ENCODE data around the gene BICDL2. TPM values are rescaled to one million over a fixed set of nuclear protein-coding genes. Genes with fewer than 3 reads are reported as not detected.

The BICDL2 gene
- total and polyA plus RNA-seq, 5 experiments from 2014 or later: not detected

DNA sequence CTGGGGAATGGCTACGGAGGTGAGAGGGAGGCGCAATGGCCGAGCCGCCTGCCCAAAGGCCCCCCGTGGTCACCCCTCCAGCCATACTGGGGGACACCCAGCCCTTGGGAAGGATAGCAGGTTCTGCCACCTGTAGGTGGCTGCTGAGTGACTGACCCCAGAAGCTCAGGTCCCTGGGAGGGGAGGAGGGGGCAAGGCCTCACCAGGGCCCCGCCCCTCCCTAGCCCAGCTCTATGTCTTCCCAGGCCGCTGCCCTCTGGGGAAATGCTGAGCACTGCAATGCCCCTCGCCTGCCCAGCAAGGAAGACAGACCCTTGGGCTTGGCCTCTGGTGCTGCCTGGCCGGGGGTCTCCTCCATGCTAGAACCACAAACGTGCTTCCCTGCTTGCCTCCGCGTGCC, 35.4 kb downstream of the BICDL2 start:
- Mint-ChIP-seq H3K27ac (no peak overlapping the region), H3K9me3 (no peaks in the 10 kb centered on the region), H3K4me3 (no peak overlapping the region), H3K27me3 (peaks cover 0 to 17% (median 1%) of the 10 kb centered on the region in 5 donors), H3K4me1 (peaks cover 1 to 9% (median 5%) of the 10 kb centered on the region in 4 donors), H3K36me3 (no peaks in the 10 kb centered on the region)
- ATAC-seq (no peak), DNase-seq (no peak)
- POLR2A ChIA-PET: interaction anchor here (1.3 kb wide), 1 partner anchor 128 kb away, joined by 3 read pairs; no protein-coding TSS in a partner anchor

DNA sequence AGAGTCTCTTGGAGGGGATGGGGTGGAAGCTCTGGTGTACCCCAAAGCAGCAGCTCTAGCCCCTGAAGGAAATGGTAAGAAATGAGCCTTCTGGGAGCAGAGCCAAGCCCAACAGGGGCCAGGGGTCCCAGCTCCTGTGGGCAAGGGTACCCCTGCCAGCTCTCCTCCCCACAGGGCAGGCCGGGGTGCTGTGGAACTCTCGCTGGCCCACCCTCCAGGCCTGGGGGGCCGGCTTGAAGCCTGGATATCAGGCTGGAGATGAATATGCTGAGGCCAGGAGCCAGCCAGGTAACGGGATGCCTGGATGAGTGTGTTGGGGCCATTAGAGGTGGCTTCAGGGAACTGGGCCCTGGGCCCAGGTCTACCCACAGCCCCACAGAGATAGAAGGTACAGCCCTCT, 36.2 kb downstream of the BICDL2 start:
- ATAC-seq (no peak), DNase-seq (no peak)
- Mint-ChIP-seq H3K4me1 (peaks cover 1 to 7% (median 5%) of the 10 kb centered on the region in 4 donors), H3K9me3 (no peaks in the 10 kb centered on the region), H3K27me3 (peaks cover 0 to 17% (median 0%) of the 10 kb centered on the region in 5 donors), H3K4me3 (no peak overlapping the region), H3K27ac (no peak overlapping the region), H3K36me3 (no peaks in the 10 kb centered on the region)
- POLR2A ChIA-PET: interaction anchor here (0.6 to 1.1 kb wide), 2 partner anchors 10 to 20 kb away, joined by 3 to 4 read pairs; partner anchors contain the start of gene PKMYT1

DNA sequence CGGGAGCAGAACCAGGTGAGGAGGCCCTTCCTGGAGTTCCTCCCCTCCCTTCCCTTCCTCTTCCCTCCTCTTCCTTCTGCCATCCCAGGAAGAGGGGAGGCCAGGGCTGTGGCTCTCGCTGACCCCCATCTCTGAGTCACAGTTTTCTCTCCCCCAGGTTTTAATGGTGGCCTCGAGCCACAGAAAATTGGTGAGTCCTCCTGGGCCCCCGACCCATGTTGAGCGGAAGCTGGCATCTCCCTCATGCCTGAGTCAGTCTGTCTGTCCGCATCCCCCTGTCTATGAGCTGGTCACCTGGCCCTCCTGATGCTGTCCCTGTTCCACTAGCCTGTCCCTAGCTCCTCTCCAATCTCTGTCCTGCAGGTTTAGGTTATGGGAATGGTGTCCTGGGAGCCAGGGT, 36.8 kb downstream of the BICDL2 start:
- H3K27ac Mint-ChIP-seq: peak overlapping the region in 1 of 10 donors; percentile 61
- H3K9me3 Mint-ChIP-seq: no peaks in the 10 kb centered on the region
- POLR2A ChIA-PET: interaction anchor here (1.1 kb wide), 1 partner anchor 20 kb away, joined by 3 read pairs; the partner anchor contains the start of gene PKMYT1
- H3K36me3 Mint-ChIP-seq: no peaks in the 10 kb centered on the region
- no peak for DNase-seq
- ATAC-seq: no peak
- peaks cover 1 to 5% (median 4%) of the 10 kb centered on the region in 4 donors for H3K4me1 Mint-ChIP-seq
- H3K4me3 Mint-ChIP-seq: no peak overlapping the region
- peaks cover 0 to 17% (median 0%) of the 10 kb centered on the region in 5 donors for H3K27me3 Mint-ChIP-seq

DNA sequence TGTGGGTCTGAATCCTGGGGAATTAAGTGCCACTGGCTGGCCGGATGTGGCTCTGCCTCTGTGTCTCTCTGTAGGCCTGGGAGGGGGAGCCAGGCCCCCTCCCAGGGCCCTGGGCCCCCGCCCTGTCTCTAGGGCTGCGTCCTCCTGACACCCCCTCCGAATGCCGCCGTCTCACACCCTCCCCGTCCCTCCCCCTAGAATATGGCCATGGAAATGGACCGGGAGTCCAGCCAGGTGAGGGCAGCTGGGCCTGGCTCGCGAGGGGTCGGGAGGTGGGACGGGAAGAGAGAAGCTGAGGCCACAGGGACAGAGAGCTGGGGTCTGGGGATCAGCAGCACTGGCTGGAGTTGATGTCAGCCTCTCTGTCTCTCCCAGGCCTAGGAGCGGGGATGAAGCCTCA, 40.4 kb downstream of the BICDL2 start:
- Mint-ChIP-seq H3K36me3 (no peaks in the 10 kb centered on the region), H3K4me1 (peaks cover 0 to 1% (median 0%) of the 10 kb centered on the region in 4 donors), H3K9me3 (no peaks in the 10 kb centered on the region), H3K27ac (no peak overlapping the region), H3K27me3 (peaks cover 0 to 17% (median 0%) of the 10 kb centered on the region in 5 donors), H3K4me3 (no peak overlapping the region)
- POLR2A ChIA-PET: no interaction called here
- ATAC-seq (no peak), DNase-seq (no peak)

DNA sequence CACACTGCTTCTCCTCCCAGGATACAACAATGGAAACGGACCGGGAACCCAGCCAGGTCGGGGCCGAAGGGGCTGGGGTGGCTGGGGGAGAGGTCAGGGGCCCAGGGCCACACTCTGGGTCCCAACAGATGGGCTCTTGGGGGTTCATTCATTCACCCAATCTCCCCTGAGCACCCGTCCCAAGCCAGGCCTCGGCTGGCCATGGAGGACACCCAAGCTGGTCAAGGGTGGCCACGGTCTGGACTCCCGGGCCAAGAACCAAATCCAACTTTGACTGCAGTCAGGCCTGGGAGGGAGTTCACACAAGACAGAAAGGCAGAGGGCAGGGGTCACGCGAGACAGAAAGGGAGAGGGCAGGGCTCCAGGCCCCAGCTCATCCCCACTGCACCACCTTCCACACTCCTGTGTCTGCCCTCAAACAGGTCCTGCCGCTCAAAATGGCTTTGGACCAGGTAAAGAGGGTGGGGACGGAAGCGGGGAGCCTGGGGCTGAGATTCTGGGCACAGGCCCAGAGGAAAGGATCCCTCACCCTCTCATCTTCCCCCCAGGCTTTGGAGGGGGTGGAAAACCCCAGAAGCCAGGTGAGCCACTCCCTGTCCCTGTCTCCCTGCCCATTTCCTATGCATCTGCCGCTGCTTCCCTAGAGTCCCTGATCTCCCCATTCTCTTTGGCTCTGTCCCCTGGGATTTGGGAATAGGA, 44.2 kb downstream of the BICDL2 start:
- no peaks in the 10 kb centered on the region for H3K36me3 Mint-ChIP-seq
- no peaks in the 10 kb centered on the region for H3K9me3 Mint-ChIP-seq
- no peak overlapping the region for H3K4me3 Mint-ChIP-seq
- H3K4me1 Mint-ChIP-seq: no peaks in the 10 kb centered on the region
- no peak for DNase-seq
- POLR2A ChIA-PET: interaction anchor here (0.9 kb wide), 1 partner anchor 12 kb away, joined by 4 read pairs; no protein-coding TSS in a partner anchor
- no peak for ATAC-seq
- H3K27ac Mint-ChIP-seq: peak overlapping the region in 1 of 10 donors; percentile 43
- no peaks in the 10 kb centered on the region for H3K27me3 Mint-ChIP-seq

DNA sequence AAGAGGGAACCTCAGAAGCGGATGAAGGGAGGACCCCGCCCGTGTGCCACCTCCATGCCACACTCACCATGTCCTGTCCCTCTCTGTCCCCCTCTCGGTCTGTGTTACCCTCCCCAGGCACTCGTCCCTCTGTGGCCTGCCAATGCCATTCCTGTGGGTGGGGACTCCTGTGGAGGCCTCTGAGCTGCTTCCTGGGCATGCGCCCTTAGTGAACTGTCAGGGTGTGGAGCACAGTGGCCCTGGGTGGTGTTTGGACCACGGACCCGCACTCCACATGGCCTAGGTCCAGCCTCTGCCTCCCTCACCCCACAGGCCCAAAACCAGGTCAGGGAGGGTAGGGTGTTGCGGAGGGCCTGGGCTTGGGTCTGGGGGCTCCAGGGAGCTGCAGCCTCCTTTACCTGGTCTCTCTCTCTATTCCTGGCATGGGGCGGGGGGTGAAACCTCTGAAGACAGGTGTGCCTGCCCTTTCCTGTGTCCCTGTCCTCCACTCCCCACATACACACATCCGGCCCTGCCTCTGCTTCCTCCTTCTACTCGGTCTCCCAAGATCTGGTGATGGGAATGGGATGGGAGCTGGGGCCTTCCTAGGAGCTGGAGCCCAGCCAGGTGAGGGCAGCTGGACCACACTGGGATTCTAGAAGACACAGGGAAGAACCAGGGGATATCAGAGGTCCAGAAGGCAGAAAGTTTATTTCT, 45.0 kb downstream of the BICDL2 start:
- no peak overlapping the region for H3K27ac Mint-ChIP-seq
- POLR2A ChIA-PET: interaction anchor here (0.8 to 0.9 kb wide), 2 partner anchors 11 to 36 kb away, joined by 4 read pairs; no protein-coding TSS in a partner anchor
- no peak overlapping the region for H3K4me3 Mint-ChIP-seq
- ATAC-seq (no peak), DNase-seq (no peak)
- no peaks in the 10 kb centered on the region for H3K27me3 Mint-ChIP-seq
- no peaks in the 10 kb centered on the region for H3K36me3 Mint-ChIP-seq
- H3K9me3 Mint-ChIP-seq: no peaks in the 10 kb centered on the region
- H3K4me1 Mint-ChIP-seq: no peaks in the 10 kb centered on the region

DNA sequence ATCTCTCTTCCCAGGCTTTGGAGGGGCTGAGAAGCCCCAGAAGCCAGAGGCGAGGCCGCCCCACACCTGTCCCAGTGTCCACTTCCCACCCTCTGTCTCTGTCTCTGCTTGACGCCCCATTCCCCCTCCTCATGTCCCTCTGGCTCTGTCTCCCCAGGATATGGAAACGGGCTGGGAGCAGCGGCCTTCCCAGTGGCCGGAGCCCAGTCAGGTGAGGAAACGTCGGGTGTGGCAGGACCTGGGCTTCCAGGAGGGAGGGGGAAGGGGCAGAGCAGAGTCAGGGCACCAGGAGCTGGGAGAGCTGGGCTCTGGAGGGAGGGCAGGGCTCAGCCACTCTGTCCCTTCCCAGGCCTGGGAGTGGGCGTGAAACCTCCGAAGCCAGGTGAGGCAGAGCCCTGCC, 45.9 kb downstream of the BICDL2 start:
- Mint-ChIP-seq H3K9me3 (no peaks in the 10 kb centered on the region), H3K4me3 (no peak overlapping the region), H3K27ac (no peak overlapping the region), H3K36me3 (no peaks in the 10 kb centered on the region), H3K27me3 (no peaks in the 10 kb centered on the region), H3K4me1 (no peaks in the 10 kb centered on the region)
- DNase-seq (no peak), ATAC-seq (no peak)
- POLR2A ChIA-PET: interaction anchor here (2.3 kb wide), 1 partner anchor 10 kb away, joined by 6 read pairs; no protein-coding TSS in a partner anchor

DNA sequence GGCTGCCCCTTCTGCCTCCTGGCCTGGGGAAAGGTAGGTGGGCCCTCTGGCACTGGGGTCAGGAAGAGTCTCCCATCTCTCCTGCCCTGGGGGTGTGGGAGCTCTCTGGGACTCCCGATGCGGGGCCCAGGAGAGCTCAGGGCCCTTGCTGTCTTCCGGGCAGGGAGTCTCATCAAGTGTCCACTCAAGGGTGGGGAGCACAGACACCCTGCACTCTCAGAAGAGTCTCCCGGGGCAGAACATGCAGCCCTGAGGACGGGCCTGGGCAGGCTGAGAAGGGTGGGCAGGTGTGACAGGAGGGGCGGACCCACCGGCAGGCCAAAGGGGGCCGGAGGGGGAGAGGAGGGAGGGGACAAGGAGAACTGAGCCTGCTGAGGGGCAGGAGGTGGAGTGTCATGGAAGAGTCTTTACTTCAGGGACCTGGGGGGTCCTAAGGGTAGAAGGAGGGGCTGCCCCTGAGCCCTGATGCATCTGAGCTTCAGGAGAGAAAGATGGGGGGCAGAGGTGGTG, 48.1 kb downstream of the BICDL2 start:
- no peaks in the 10 kb centered on the region for H3K27me3 Mint-ChIP-seq
- POLR2A ChIA-PET: interaction anchor here (2.3 kb wide), 1 partner anchor 7 kb away, joined by 6 read pairs; no protein-coding TSS in a partner anchor
- H3K36me3 Mint-ChIP-seq: no peaks in the 10 kb centered on the region
- peaks cover 0 to 4% (median 2%) of the 10 kb centered on the region in 4 donors for H3K4me1 Mint-ChIP-seq
- peak overlapping the region in 1 of 10 donors; percentile 18 for H3K27ac Mint-ChIP-seq
- DNase-seq (no peak), ATAC-seq (no peak)
- no peaks in the 10 kb centered on the region for H3K9me3 Mint-ChIP-seq
- H3K4me3 Mint-ChIP-seq: no peak overlapping the region

DNA sequence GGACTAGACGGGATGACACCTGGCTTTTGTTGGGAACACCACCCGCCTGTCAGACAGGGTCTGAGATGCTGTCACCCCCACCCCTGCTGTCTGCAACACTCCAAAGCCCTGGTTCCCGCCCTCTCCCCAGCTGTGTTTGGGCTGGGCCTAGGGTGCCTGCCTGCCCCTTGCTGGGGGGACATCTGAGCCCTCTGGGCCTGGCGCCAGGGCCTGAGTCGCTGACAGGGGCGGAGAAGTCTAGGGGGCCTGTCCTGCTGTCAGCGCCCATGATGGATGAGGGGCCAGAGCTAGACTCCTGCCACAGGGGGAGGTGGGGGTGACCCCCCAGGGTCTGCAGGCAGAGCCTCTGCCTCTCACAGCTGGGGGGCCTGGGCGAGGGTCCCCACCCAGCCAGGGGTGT, 48.9 kb downstream of the BICDL2 start:
- no peak for ATAC-seq
- DNase-seq: no peak
- POLR2A ChIA-PET: no interaction called here
- Mint-ChIP-seq H3K4me1 (peaks cover 0 to 7% (median 2%) of the 10 kb centered on the region in 4 donors), H3K27me3 (no peaks in the 10 kb centered on the region), H3K36me3 (no peaks in the 10 kb centered on the region), H3K27ac (no peak overlapping the region), H3K4me3 (no peak overlapping the region), H3K9me3 (no peaks in the 10 kb centered on the region)

DNA sequence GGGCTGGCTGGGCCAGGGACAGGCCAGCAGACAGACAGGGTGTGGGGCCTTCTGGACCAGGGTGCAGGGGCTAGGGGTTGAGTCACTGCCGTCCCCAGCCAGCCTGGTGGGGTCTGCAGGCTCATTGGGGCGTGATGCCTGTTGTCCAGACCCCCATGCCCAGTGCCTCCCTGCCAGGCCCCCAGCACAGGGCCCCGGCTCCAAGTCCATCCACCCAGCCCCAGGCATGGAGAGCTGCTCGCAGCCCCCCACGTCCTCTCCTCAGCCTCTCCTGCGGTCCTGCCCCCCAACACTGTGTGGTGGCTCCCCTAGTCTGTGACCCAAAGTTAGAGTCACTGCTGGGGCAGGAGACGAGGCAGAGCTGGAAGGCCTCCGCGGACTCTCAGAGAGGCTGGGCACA, 49.5 kb downstream of the BICDL2 start:
- POLR2A ChIA-PET: no interaction called here
- no peaks in the 10 kb centered on the region for H3K9me3 Mint-ChIP-seq
- H3K4me1 Mint-ChIP-seq: peaks cover 0 to 9% (median 5%) of the 10 kb centered on the region in 4 donors
- H3K27ac Mint-ChIP-seq: no peak overlapping the region
- H3K36me3 Mint-ChIP-seq: no peaks in the 10 kb centered on the region
- H3K4me3 Mint-ChIP-seq: no peak overlapping the region
- ATAC-seq (no peak), DNase-seq (no peak)
- H3K27me3 Mint-ChIP-seq: no peaks in the 10 kb centered on the region

DNA sequence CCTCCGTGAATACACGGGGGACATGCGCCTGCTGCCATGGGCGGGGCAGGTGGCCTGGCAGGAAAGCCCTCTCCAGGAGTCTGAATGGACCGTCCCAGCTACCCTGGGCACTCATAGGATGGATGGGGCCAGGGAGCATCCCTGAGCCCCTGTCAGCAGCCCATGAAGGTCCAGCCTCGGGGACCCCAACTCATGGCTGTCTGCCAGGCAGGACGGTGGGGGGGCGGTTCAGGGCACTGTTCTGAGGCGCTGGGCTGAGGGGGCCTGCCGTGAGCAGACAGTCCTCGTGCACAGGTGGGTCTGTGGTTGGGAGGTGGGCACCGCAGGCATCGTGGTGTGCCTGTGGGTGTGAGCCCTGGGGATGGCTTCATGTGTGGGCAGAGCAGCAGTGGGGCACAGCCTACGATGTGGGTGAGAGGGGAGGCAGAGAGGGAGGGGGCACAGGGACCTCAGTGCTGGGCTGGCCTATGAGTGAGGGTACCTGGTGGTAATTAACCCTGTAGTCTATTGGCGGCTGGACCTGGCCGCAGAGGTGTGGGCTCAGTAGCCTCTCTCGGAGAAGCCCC, 50.0 kb downstream of the BICDL2 start:
- H3K4me3 Mint-ChIP-seq: no peak overlapping the region
- no peak for DNase-seq
- H3K36me3 Mint-ChIP-seq: no peaks in the 10 kb centered on the region
- no peaks in the 10 kb centered on the region for H3K27me3 Mint-ChIP-seq
- no peaks in the 10 kb centered on the region for H3K9me3 Mint-ChIP-seq
- no peak for ATAC-seq
- H3K27ac Mint-ChIP-seq: no peak overlapping the region
- POLR2A ChIA-PET: interaction anchor here (0.7 kb wide), 1 partner anchor 1134 kb away, joined by 3 read pairs; no protein-coding TSS in a partner anchor
- peaks cover 0 to 14% (median 7%) of the 10 kb centered on the region in 4 donors for H3K4me1 Mint-ChIP-seq

DNA sequence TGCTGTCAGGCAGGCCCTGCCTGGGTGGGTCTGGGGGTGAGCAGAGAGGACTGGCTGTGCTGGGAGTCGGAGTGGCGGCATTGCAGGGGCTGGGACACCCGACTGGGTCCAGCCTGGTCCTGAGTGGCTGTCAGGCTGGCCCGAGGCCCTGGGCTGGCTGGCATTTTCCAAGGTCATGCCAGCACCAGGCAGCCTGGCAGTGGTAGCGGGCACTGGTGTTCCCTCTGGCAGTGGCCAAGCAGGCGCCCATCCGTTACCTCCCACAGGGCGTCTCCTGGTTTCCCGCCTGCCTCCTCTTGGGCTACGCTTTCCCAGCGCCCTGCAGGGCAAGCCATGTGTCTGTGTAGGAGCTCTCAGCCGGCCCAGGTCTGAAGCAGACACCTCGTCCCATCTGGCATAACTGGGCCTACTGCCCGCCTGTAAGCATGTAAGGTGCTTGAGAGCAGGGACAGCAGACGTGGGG, 50.8 kb downstream of the BICDL2 start:
- no peak for ATAC-seq
- Mint-ChIP-seq H3K27ac (no peak overlapping the region), H3K9me3 (no peaks in the 10 kb centered on the region)

More for the DNA sequence above, 50.8 kb downstream of the BICDL2 start:
- POLR2A ChIA-PET: interaction anchor here (0.7 kb wide), 1 partner anchor 1135 kb away, joined by 3 read pairs; no protein-coding TSS in a partner anchor
- H3K4me1 Mint-ChIP-seq: peaks cover 0 to 22% (median 11%) of the 10 kb centered on the region in 4 donors
- H3K36me3 Mint-ChIP-seq: no peaks in the 10 kb centered on the region
- no peak overlapping the region for H3K4me3 Mint-ChIP-seq
- H3K27me3 Mint-ChIP-seq: no peaks in the 10 kb centered on the region
- no peak for DNase-seq
